ENCODE measurements around the gene ZNF219.

ZNF219 gene

DNA sequence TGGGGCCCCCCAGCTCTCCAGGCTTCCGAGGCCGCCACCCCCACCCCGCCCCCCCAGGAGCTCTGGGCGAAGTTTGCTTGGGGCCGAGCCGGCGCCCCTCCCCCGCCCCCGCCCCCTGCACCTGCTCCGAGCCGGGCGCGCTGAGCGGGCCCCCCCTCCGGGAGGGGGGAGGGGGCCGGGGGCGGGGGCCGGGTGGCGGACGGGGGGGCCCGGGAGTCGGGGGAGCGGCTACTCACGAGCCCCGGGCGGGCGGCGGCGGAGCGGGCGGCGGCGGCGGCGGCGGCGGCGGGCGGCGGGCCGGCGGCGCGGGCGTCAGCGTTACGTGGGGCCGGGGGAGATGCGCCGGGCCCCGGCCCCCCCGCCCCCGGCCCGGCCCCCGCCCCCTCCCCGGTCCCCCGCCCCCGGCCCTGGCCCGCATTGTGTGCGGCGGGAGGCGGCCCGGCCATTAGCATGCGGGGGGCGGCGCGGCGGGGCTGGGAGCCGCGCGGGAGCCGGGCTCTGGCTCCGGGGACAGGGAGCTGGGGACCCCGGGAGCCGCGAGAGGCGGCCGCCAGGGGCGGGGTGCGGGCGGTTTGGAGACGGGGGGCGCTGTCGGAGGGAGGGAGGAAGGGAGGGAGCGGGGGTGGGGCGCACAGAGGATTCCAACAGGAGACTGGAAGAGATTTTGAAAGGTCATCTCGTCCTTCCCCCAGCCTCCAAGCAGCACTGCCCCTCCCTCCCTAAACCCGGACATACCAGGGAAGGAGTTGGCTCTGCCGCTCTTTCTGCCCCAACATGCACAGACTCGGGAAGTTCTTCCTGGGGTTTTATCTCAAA is at the start of gene ZNF219:
Gene ZNF219 (minus strand): TSS at position 580 of the 816 bp plus-strand sequence. CDS start 5,064 bp downstream, outside the sequence.
- DNase-seq (ENCODE audit: low spot score): peak; percentile 57
- TF ChIP-seq, protein P1, sequence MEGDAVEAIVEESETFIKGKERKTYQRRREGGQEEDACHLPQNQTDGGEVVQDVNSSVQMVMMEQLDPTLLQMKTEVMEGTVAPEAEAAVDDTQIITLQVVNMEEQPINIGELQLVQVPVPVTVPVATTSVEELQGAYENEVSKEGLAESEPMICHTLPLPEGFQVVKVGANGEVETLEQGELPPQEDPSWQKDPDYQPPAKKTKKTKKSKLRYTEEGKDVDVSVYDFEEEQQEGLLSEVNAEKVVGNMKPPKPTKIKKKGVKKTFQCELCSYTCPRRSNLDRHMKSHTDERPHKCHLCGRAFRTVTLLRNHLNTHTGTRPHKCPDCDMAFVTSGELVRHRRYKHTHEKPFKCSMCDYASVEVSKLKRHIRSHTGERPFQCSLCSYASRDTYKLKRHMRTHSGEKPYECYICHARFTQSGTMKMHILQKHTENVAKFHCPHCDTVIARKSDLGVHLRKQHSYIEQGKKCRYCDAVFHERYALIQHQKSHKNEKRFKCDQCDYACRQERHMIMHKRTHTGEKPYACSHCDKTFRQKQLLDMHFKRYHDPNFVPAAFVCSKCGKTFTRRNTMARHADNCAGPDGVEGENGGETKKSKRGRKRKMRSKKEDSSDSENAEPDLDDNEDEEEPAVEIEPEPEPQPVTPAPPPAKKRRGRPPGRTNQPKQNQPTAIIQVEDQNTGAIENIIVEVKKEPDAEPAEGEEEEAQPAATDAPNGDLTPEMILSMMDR (IDR thresholded peaks at IDR 0.05; ENCODE audit: borderline replicate concordance, control extremely low read depth, extremely low read depth, insufficient read depth, missing control alignments): no peak
- in situ Hi-C loops (cut with MboI; ENCODE audit: low sequenced_read_pairs, unreplicated experiment): loop anchor here (10.0 kb wide), 1 partner anchor 83 kb away; no protein-coding TSS in a partner anchor

DNA sequence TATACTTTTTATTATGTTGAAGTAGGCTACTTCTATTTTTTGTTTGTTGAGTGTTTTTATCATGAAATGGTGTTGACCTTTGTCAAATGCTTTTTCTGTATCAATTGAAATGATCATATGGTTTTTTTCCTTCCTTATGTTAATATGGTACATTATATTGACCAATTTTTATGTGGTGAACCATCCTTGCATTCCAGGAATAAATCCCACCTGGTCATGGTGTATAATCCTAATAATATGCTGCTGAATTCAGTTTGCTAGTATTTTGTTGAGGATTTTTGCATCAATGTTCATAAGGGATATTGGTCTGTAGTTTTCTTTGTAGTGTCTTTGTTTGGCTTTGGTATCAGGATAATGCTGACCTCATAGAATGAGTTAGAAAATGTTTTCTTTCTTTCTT is 47.0 kb upstream of the ZNF219 start:
- TF ChIP-seq, protein P1 (IDR thresholded peaks at IDR 0.05; ENCODE audit: borderline replicate concordance, control extremely low read depth, extremely low read depth, insufficient read depth, missing control alignments): no peak
- no peak for DNase-seq (ENCODE audit: low spot score)
- in situ Hi-C loops (cut with MboI; ENCODE audit: low sequenced_read_pairs, unreplicated experiment): no loop called here

DNA sequence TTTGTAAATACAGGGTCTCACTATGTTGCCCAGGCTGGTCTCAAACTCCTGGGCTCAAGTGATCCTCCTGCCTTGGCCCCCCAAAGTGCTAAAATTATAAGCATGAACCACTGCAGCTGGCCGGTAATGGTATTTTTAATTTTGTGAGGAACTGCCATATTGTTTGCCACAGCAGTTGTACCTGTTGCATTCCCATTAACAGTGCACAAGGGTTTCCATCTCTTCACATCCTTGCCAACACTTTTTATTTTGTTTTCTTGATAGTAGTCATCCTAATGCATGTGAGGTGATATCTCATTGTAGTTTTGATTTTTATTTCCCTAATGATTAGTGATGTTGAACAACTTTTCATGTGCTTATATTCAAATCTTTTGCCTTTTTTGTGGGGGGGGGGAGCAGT is 43.9 kb upstream of the ZNF219 start:
- DNase-seq (ENCODE audit: low spot score): no peak
- TF ChIP-seq, protein P1 (IDR thresholded peaks at IDR 0.05; ENCODE audit: borderline replicate concordance, control extremely low read depth, extremely low read depth, insufficient read depth, missing control alignments): no peak
- in situ Hi-C loops (cut with MboI; ENCODE audit: low sequenced_read_pairs, unreplicated experiment): no loop called here

DNA sequence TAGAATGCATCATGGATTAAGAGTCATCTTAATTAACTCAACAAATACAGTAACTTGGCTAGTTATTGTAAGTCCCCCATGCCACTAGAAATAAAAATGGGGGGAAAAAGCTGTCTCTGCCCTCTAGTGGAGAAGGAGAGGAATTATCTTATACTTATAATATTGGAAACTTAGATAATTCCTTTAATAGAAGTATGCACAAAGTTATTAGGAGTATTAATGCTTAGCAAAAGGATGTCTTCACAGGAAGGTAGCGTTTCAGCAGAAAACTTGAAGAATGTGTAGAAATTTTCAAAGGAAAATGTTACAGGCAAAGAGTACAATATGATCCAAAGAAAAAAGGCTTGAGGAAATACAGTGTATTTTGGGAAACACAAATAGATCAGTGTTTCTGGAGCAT is 37.6 kb upstream of the ZNF219 start:
- TF ChIP-seq, protein P1 (IDR thresholded peaks at IDR 0.05; ENCODE audit: borderline replicate concordance, control extremely low read depth, extremely low read depth, insufficient read depth, missing control alignments): peak; percentile 42
- in situ Hi-C loops (cut with MboI; ENCODE audit: low sequenced_read_pairs, unreplicated experiment): no loop called here
- peak; percentile 60 for DNase-seq (ENCODE audit: low spot score)

DNA sequence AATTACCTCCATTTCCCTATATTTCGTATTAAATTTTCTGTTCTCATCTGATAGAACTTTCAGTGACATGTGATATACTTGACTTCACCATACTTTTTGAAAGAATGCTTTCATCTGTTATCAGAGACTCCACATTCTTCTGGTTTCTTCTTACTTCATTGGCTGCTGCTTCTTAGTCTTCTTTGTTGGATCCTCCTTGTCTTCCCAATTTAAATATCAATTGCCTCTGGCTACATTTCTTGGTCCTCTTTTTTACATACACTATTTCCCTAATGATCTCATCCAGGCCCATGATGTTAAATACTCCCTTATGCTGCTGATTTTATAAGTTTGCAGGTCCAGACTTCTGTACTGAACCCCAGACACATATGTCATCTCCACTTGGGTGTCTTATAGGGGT is 35.4 kb upstream of the ZNF219 start:
- in situ Hi-C loops (cut with MboI; ENCODE audit: low sequenced_read_pairs, unreplicated experiment): no loop called here
- TF ChIP-seq, protein P1 (IDR thresholded peaks at IDR 0.05; ENCODE audit: borderline replicate concordance, control extremely low read depth, extremely low read depth, insufficient read depth, missing control alignments): no peak
- no peak for DNase-seq (ENCODE audit: low spot score)

DNA sequence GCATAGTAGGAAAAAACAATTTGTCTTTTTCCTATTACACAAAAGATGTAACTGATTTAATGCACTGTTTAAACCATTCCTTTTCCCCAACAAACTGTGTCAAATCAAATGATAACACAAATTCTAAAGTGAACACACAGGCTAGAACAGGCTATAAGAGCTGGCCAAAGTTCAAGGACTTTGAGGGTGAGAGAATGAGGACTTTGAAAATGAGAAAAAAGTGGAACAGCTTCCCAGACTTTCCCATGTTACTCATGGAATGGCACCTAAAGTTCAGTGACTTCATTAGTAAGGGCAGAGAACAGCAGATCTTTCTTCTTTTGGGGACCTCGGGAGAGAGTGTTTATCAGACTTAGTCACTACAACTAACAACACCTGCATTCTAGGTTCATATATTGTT is 25.0 kb upstream of the ZNF219 start:
- in situ Hi-C loops (cut with MboI; ENCODE audit: low sequenced_read_pairs, unreplicated experiment): no loop called here
- no peak for DNase-seq (ENCODE audit: low spot score)
- TF ChIP-seq, protein P1 (IDR thresholded peaks at IDR 0.05; ENCODE audit: borderline replicate concordance, control extremely low read depth, extremely low read depth, insufficient read depth, missing control alignments): no peak

Measured in GM13976 (cell line).